Neural cell (in vitro differentiated cells): ENCODE measurements around the gene PLBD2.

Source experiments
- EP300 ChIP-seq: fragments of 450-650 bp; conservative IDR thresholded peaks from 2 replicates; pipeline ENCODE4 v1.6.1; 2014; ENCODE audit warnings: antibody characterized with exemption, mild to moderate bottlenecking, moderate library complexity; ENCODE audit not compliant: poor library complexity, severe bottlenecking
- EZH2 ChIP-seq: fragments of 200-600, 300-800 bp; shearing (Covaris generic), sonication (generic); IDR thresholded peaks from 2 replicates; pipeline ENCODE4 v1.6.1; 2014; ENCODE audit warnings: antibody characterized with exemption, low read length, borderline replicate concordance, mild to moderate bottlenecking; ENCODE audit not compliant: insufficient read depth, poor library complexity, severe bottlenecking
- MXI1 ChIP-seq: fragments of 450-650 bp; conservative IDR thresholded peaks from 2 replicates; pipeline ENCODE4 v1.6.1; 2014; ENCODE audit warnings: antibody characterized with exemption, mild to moderate bottlenecking; ENCODE audit not compliant: poor library complexity, severe bottlenecking
- POLR2AphosphoS5 ChIP-seq: IDR thresholded peaks from 2 replicates; pipeline ENCODE4 v1.6.1; 2012
- RAD21 ChIP-seq: fragments of 450-650 bp; conservative IDR thresholded peaks from 2 replicates; pipeline ENCODE4 v1.6.1; 2014; ENCODE audit warnings: antibody characterized with exemption, mild to moderate bottlenecking, moderate library complexity
- SMC3 ChIP-seq: fragments of 450-650 bp; conservative IDR thresholded peaks from 2 replicates; pipeline ENCODE4 v1.6.1; 2014; ENCODE audit warnings: antibody characterized with exemption, mild to moderate bottlenecking, moderate library complexity; ENCODE audit not compliant: poor library complexity
- TAF1 ChIP-seq: IDR thresholded peaks from 2 replicates; pipeline ENCODE4 v1.6.1; 2012; ENCODE audit warnings: low read depth
- TF ChIP-seq, protein P1 (sequence below): fragments of 450-650 bp; IDR thresholded peaks from 2 replicates; pipeline ENCODE4 v1.5.1; 2014; ENCODE audit warnings: antibody characterized with exemption, mild to moderate bottlenecking, moderate library complexity; ENCODE audit not compliant: poor library complexity, severe bottlenecking
- TF ChIP-seq, protein P2 (sequence below): IDR thresholded peaks from 2 replicates; pipeline ENCODE4 v1.6.1; 2012; ENCODE audit warnings: borderline replicate concordance

DNA sequence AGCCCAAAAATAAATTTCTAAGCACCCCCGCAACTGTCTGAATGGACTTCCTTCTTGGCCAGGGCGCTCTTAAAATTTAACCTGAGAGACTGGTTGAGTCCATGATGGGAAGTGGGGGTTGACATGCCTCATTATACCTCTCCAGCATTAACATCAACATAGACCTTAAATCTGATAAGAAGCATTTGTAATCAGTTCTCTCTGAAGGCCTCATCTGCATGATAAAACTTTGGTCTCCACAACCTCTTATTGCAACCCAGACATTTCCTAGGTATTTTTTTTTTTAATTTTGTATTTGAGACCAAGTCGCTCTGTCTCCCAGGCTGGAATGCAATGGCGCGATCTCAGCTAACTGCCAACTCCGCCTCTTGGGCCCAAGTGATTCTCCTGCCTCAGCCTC lies 13.1 kb upstream of the PLBD2 start:
- TF ChIP-seq, protein P1, sequence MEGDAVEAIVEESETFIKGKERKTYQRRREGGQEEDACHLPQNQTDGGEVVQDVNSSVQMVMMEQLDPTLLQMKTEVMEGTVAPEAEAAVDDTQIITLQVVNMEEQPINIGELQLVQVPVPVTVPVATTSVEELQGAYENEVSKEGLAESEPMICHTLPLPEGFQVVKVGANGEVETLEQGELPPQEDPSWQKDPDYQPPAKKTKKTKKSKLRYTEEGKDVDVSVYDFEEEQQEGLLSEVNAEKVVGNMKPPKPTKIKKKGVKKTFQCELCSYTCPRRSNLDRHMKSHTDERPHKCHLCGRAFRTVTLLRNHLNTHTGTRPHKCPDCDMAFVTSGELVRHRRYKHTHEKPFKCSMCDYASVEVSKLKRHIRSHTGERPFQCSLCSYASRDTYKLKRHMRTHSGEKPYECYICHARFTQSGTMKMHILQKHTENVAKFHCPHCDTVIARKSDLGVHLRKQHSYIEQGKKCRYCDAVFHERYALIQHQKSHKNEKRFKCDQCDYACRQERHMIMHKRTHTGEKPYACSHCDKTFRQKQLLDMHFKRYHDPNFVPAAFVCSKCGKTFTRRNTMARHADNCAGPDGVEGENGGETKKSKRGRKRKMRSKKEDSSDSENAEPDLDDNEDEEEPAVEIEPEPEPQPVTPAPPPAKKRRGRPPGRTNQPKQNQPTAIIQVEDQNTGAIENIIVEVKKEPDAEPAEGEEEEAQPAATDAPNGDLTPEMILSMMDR = no peak
- TF ChIP-seq TAF1 = no peak
- TF ChIP-seq POLR2AphosphoS5 = no peak
- TF ChIP-seq, protein P2, sequence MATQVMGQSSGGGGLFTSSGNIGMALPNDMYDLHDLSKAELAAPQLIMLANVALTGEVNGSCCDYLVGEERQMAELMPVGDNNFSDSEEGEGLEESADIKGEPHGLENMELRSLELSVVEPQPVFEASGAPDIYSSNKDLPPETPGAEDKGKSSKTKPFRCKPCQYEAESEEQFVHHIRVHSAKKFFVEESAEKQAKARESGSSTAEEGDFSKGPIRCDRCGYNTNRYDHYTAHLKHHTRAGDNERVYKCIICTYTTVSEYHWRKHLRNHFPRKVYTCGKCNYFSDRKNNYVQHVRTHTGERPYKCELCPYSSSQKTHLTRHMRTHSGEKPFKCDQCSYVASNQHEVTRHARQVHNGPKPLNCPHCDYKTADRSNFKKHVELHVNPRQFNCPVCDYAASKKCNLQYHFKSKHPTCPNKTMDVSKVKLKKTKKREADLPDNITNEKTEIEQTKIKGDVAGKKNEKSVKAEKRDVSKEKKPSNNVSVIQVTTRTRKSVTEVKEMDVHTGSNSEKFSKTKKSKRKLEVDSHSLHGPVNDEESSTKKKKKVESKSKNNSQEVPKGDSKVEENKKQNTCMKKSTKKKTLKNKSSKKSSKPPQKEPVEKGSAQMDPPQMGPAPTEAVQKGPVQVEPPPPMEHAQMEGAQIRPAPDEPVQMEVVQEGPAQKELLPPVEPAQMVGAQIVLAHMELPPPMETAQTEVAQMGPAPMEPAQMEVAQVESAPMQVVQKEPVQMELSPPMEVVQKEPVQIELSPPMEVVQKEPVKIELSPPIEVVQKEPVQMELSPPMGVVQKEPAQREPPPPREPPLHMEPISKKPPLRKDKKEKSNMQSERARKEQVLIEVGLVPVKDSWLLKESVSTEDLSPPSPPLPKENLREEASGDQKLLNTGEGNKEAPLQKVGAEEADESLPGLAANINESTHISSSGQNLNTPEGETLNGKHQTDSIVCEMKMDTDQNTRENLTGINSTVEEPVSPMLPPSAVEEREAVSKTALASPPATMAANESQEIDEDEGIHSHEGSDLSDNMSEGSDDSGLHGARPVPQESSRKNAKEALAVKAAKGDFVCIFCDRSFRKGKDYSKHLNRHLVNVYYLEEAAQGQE = no peak
- TF ChIP-seq EZH2 = no peak
- no peak for TF ChIP-seq SMC3
- TF ChIP-seq EP300 = no peak
- TF ChIP-seq RAD21 = no peak
- no peak for TF ChIP-seq MXI1
